A673 (cell line): ENCODE results near the gene CLGN. TPM values are rescaled to one million over a fixed set of nuclear protein-coding genes. Genes with fewer than 3 reads are reported as not detected.

Source experiments
- BruUV-seq: library from RNA; stranded (reverse); fragments of 400-500 nt; replicated peaks from 2 replicates; lab custom pipeline; 2021; lab: Mats Ljungman, UMichigan
- CTCF ChIA-PET: fragments of 300-600 bp; sonication (Branson Sonifier 250); formaldehyde crosslinking; loops from one replicate; lab custom pipeline; 2022; ENCODE audit warnings: antibody characterized with exemption; lab: Charles Lee
- POLR2A ChIA-PET: fragments of 300-600 bp; sonication (Branson Sonifier 250); formaldehyde crosslinking; loops from one replicate; lab custom pipeline; 2022; ENCODE audit warnings: antibody characterized with exemption; ENCODE audit not compliant: low non-redundant PET; lab: Charles Lee
- DNase-seq: peaks from one replicate; pipeline ENCODE4 v3.0.0-alpha.2; 2015; ENCODE audit warnings: low spot score
- H3K27ac ChIP-seq: fragments of 200-600 bp; sonication (generic); 2 replicates; pipeline ENCODE4 v1.5.1; 2016; ENCODE audit warnings: mixed run types, low read depth, mild to moderate bottlenecking, mixed read lengths, antibody characterized with exemption, low read length; ENCODE audit not compliant: poor library complexity, severe bottlenecking
- H3K27me3 ChIP-seq: fragments of 200-600 bp; sonication (generic); replicated peaks from 2 replicates; pipeline ENCODE4 v1.6.1; 2017; ENCODE audit warnings: mixed run types, low read depth, mild to moderate bottlenecking, mixed read lengths, antibody characterized with exemption, low read length; ENCODE audit not compliant: insufficient read depth, poor library complexity
- H3K36me3 ChIP-seq: fragments of 200-600 bp; sonication (generic); 2 replicates; pipeline ENCODE4 v1.6.1; 2016; ENCODE audit warnings: mixed run types, mild to moderate bottlenecking, mixed read lengths, antibody characterized with exemption, low read length; ENCODE audit not compliant: insufficient read depth, poor library complexity, severe bottlenecking
- H3K4me1 ChIP-seq: fragments of 200-600 bp; sonication (generic); 2 replicates; pipeline ENCODE4 v1.6.1; 2017; ENCODE audit warnings: mixed run types, mild to moderate bottlenecking, mixed read lengths, antibody characterized with exemption, low read length; ENCODE audit not compliant: insufficient read depth, poor library complexity, severe bottlenecking
- H3K4me3 ChIP-seq: fragments of 200-600 bp; sonication (generic); 2 replicates; pipeline ENCODE4 v1.5.1; 2016; ENCODE audit warnings: low read depth, mixed run types, mild to moderate bottlenecking, mixed read lengths, low read length; ENCODE audit not compliant: poor library complexity, severe bottlenecking
- H3K9me3 ChIP-seq: fragments of 200-600 bp; sonication (generic); 2 replicates; pipeline ENCODE4 v1.6.1; 2016; ENCODE audit warnings: mixed run types, low read depth, mild to moderate bottlenecking, mixed read lengths, antibody characterized with exemption, low read length; ENCODE audit not compliant: poor library complexity, severe bottlenecking
- CTCF ChIP-seq: fragments of 300-800, 200-600 bp; sonication (generic); conservative IDR thresholded peaks from 2 replicates; pipeline ENCODE4 v1.5.1; 2017; ENCODE audit warnings: low read depth, mild to moderate bottlenecking, antibody characterized with exemption, low read length, moderate library complexity, mixed read lengths
- EZH2 ChIP-seq: fragments of 200-600 bp; sonication (generic); IDR thresholded peaks from 2 replicates; pipeline ENCODE4 v1.6.1; 2017; ENCODE audit warnings: borderline replicate concordance, low read depth, mild to moderate bottlenecking, mixed read lengths, antibody characterized with exemption, low read length; ENCODE audit not compliant: poor library complexity, severe bottlenecking
- intact Hi-C: fragments of 100-400 bp; cut with micrococcal nuclease; formaldehyde crosslinking; loops from one replicate; pipeline ENCODE4 v1.10.0; 2022; ENCODE audit not compliant: unreplicated experiment
- total RNA-seq: library from RNA; stranded (reverse); gene quantifications from 2 replicates; pipeline ENCODE4 v1.2.3, GENCODE V29; 2021

The CLGN gene
- total RNA-seq, 1 experiment from 2014 or later, result 7.3 TPM

DNA sequence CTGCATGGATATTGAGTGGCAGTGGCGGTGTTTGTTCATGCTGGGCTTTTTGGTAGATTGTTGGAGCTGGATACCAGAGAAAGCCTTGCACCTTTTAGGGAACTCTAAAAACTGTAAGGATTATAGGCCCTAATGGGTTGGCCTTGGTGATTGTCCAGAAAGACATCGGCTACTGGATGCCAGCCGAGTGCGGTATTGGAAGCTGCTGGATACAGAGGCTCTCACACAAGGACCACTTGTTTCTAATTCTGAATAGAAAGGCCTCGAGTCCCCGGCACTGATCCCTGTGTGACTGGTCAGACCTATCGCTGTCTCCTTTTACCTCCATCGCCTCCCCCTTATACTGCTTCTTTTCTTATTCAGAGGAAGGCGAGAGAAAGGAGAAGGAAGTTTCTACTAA is 81.3 kb downstream of the CLGN start:
- ChIA-PET CTCF (no interaction called here), POLR2A (no interaction called here)
- intact Hi-C loops, result no loop called here
- H3K36me3 ChIP-seq, result no peaks in the 10 kb centered on the region
- DNase-seq, result no peak
- no TSS peak for BruUV-seq
- no peaks in the 10 kb centered on the region for H3K9me3 ChIP-seq
- no peak for TF ChIP-seq CTCF
- TF ChIP-seq EZH2, result no peak
- H3K4me1 ChIP-seq, result no peaks in the 10 kb centered on the region
- H3K4me3 ChIP-seq, result no peak overlapping the region
- no peaks in the 10 kb centered on the region for H3K27me3 ChIP-seq
- no peak overlapping the region for H3K27ac ChIP-seq

- Histone ChIP-seq H3K4me3 (no peak overlapping the region), H3K9me3 (no peaks in the 10 kb centered on the region), H3K27ac (no peak overlapping the region), H3K4me1 (no peaks in the 10 kb centered on the region), H3K27me3 (no peaks in the 10 kb centered on the region), H3K36me3 (no peaks in the 10 kb centered on the region)
- TF ChIP-seq EZH2 (no peak), CTCF (no peak)
- intact Hi-C loops, result no loop called here
- no peak for DNase-seq
- no TSS peak for BruUV-seq
- CTCF ChIA-PET, result no interaction called here
- POLR2A ChIA-PET, result no interaction called here
Measured at GRCh38 chr4:140344621-140345020, 82.8 kb downstream of the CLGN start.

DNA sequence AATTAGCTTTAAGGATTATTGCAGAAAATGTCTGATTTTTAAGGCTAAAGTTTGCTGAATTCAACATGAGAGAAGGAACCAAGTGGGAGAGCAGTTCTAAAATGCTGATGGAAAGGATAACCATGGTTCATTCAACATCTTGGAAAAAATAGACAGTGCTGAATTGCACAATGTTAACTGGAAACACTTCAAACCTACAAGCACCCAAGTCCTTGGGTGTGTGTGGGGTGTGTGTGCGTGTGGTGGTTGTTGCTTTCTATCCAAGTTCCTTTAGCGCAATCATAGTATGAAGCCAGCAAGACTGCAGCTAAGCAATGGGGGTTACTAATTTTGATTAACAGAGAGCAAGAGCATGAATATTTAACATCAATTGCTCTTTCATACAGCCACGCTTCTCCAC is 83.3 kb downstream of the CLGN start:
- POLR2A ChIA-PET, result no interaction called here
- Histone ChIP-seq H3K27ac (no peak overlapping the region), H3K4me3 (no peak overlapping the region), H3K4me1 (no peaks in the 10 kb centered on the region), H3K36me3 (no peaks in the 10 kb centered on the region), H3K27me3 (no peaks in the 10 kb centered on the region), H3K9me3 (no peaks in the 10 kb centered on the region)
- intact Hi-C loops, result no loop called here
- no peak for DNase-seq
- no TSS peak for BruUV-seq
- TF ChIP-seq EZH2 (no peak), CTCF (no peak)
- CTCF ChIA-PET, result no interaction called here

DNA sequence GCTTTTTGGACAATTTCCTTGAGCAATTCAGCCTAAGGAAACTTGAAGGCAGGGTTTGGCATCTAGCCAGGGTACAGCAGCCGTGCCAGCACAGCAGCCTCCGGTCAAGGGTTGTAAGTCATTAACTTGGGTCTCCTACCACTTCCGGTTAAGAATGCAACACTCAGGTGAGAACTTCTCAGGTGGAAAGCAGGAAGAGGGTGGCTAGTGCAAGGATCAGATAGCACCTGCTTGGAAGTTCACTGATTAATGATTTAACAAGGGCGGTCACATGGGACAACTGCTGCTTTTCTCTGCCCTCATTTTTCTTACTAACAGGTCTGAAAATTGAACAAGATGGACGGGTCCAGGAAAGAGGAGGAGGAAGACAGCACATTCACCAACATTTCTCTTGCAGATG is 84.1 kb downstream of the CLGN start:
- Histone ChIP-seq H3K27me3 (no peaks in the 10 kb centered on the region), H3K4me3 (no peak overlapping the region), H3K27ac (no peak overlapping the region), H3K36me3 (no peaks in the 10 kb centered on the region), H3K9me3 (no peaks in the 10 kb centered on the region), H3K4me1 (no peaks in the 10 kb centered on the region)
- BruUV-seq, result no TSS peak
- TF ChIP-seq EZH2 (no peak), CTCF (no peak)
- CTCF ChIA-PET, result no interaction called here
- POLR2A ChIA-PET, result no interaction called here
- peak; percentile 17 for DNase-seq
- intact Hi-C loops, result no loop called here
